ENCODE results near the gene MORN5.

MORN5 gene

GRCh38 chr9:122184551-122184950 lies 24.8 kb downstream of the MORN5 start:
- no peak for TF ChIP-seq CTCF (IDR thresholded peaks at IDR 0.05; ENCODE audit: extremely low read depth, insufficient read depth, missing control alignments)
- in situ Hi-C loops (cut with MboI; ENCODE audit: low pct_unique_long_range_greater_than_20kb, low sequenced_read_pairs, unreplicated experiment), result no loop called here
- no peak for DNase-seq (ENCODE audit: low spot score)

DNA sequence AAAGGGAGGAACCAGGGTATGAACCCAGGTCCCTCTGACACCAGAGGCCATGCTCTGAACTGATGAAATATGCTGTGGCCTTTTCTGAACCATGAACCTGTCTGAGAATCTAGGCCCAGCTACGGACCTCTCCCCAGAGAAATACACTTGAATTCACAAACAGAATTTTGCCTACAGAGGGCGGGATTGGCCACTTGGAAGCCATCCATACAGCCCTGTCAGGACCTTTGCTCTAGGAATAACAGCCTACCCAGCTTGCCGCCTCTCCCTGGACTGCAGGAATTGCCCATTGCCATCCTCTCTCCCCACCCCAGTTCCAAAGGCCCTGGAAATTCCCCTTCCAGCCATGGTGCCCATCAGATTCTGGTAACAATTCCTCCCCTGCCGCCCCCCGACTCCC lies 26.6 kb downstream of the MORN5 start:
- no peak for TF ChIP-seq CTCF (IDR thresholded peaks at IDR 0.05; ENCODE audit: extremely low read depth, insufficient read depth, missing control alignments)
- no peak for DNase-seq (ENCODE audit: low spot score)
- in situ Hi-C loops (cut with MboI; ENCODE audit: low pct_unique_long_range_greater_than_20kb, low sequenced_read_pairs, unreplicated experiment), result no loop called here

DNA sequence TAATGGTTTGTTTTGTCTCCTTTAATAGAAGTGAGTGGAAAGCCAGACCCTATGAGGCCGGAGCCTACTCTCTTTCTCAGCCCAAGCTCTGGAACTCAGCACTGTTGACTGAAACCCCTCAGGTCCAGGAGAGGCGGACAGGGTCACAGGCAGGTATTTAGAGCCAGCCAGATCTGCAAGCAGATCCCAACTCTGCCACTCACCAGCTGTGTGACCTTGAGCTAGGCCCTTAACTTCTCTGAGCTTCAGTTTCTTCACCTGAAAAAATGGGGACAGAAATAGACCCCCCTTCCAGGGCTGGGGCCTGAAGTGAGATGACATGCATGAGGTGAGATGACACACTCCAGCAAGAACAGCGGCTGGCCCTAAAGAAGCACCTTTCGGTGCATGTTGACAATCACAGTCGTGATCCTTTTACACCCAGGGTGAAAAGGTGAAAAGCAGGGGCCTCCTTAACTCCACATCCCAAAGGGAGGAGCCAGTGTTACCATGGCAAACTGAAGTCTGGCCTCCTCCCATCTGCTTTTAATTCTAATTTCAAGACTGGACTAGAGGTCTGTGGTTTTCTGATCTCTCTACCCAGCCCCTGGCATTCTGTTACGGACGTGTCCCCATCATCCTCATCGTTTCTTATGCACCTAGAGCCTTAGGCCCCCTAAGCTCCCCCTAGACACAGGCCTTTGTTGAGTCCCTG lies 27.2 kb downstream of the MORN5 start:
- no peak for TF ChIP-seq CTCF (IDR thresholded peaks at IDR 0.05; ENCODE audit: extremely low read depth, insufficient read depth, missing control alignments)
- in situ Hi-C loops (cut with MboI; ENCODE audit: low pct_unique_long_range_greater_than_20kb, low sequenced_read_pairs, unreplicated experiment), result no loop called here
- no peak for DNase-seq (ENCODE audit: low spot score)

DNA sequence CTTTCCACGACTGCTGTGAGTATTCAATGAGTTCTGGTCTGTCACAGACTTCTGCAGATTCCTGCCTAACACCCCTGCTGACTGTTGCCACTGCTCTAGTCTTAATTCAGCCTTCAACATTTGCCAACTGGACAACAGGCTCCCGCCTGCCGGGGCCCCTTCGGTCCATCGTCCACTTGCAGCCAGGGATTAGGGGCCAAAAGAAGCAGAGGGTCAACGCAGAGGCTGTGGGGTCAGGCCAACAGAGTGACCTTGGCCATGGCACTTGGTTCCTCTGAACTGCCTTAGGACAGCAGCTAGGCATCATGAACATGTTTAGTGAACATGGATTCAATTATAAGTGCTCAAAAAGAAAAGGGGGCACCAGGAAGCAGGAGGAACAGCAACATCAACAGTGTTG lies 28.7 kb downstream of the MORN5 start:
- no peak for TF ChIP-seq CTCF (IDR thresholded peaks at IDR 0.05; ENCODE audit: extremely low read depth, insufficient read depth, missing control alignments)
- in situ Hi-C loops (cut with MboI; ENCODE audit: low pct_unique_long_range_greater_than_20kb, low sequenced_read_pairs, unreplicated experiment), result no loop called here
- DNase-seq (ENCODE audit: low spot score), result no peak

- in situ Hi-C loops (cut with MboI; ENCODE audit: low pct_unique_long_range_greater_than_20kb, low sequenced_read_pairs, unreplicated experiment), result no loop called here
- DNase-seq (ENCODE audit: low spot score), result no peak
- no peak for TF ChIP-seq CTCF (IDR thresholded peaks at IDR 0.05; ENCODE audit: extremely low read depth, insufficient read depth, missing control alignments)
Observed at GRCh38 chr9:122190597-122191381, 31.1 kb downstream of the MORN5 start.

GRCh38 chr9:122191584-122191983 lies 31.9 kb downstream of the MORN5 start:
- in situ Hi-C loops (cut with MboI; ENCODE audit: low pct_unique_long_range_greater_than_20kb, low sequenced_read_pairs, unreplicated experiment), result no loop called here
- TF ChIP-seq CTCF (IDR thresholded peaks at IDR 0.05; ENCODE audit: extremely low read depth, insufficient read depth, missing control alignments), result no peak
- DNase-seq (ENCODE audit: low spot score), result no peak

Data from GM13977 (cell line).